ENCODE data around the gene TRIM54.
A peak's percentile ranks its signal among the peaks of the same experiment; 100 is the strongest.

The TRIM54 gene

DNA sequence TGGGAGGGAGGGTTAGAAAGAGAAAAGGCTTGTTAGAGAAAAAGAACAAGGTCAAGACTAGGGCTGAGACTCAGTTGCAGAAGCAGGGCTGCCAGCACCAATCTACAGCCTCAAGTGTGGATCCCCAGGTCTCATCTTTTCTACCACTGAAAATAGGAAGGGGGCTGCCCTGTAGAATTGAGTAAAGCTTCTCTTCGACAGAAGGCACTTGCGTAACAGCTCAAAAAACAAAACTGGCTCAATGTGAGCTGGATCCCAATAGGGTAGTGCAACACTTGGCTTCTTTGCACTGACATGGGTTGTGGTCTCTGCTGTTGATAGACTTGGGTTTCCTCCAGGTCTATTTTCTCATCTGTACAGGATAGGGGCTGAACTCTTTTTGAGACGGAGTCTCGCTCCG, 42.5 kb downstream of the TRIM54 start:
- Histone ChIP-seq H3K9me3 (ENCODE audit: control extremely low read depth in 1 of 5, control insufficient read depth in 4 of 5, insufficient read depth in 2 of 5, low read depth in 1 of 5, low read length in 4 of 5) (no peaks in the 10 kb centered on the region), H3K27ac (ENCODE audit: insufficient read depth in 1 of 2, low read depth in 1 of 2, low read length in 2 of 2, poor library complexity in 1 of 2, severe bottlenecking in 2 of 2) (no peak overlapping the region), H3K4me3 (ENCODE audit: control insufficient read depth in 1 of 7, extremely low read depth in 1 of 7, insufficient read depth in 4 of 7, low read depth in 2 of 7, low read length in 6 of 7) (no peak overlapping the region), H3K27me3 (replicated peaks in 2 of 5; ENCODE audit: control insufficient read depth in 4 of 5, insufficient read depth in 5 of 5, low read length in 4 of 5) (no peaks in the 10 kb centered on the region), H3K36me3 (ENCODE audit: control insufficient read depth in 4 of 4, insufficient read depth in 4 of 4, low read length in 3 of 4) (peaks cover 16 to 49% (median 30%) of the 10 kb centered on the region in 4 experiments), H3K4me1 (ENCODE audit: control extremely low read depth in 1 of 4, control insufficient read depth in 4 of 4, insufficient read depth in 4 of 4, low read length in 3 of 4) (peaks cover 9 to 22% (median 15%) of the 10 kb centered on the region in 4 experiments)
- no peak for DNase-seq
- POLR2A ChIA-PET = no interaction called here
- WGBS (ENCODE audit: insufficient coverage) = 96% methylated on average over 5 of the region's 5 CpGs
- CTCF ChIA-PET = interaction anchor here (0.9 to 5.4 kb wide), 5 partner anchors 19 to 76 kb away, joined by 3 to 28 read pairs (median 5); no protein-coding TSS in a partner anchor

- Histone ChIP-seq H3K27ac (ENCODE audit: insufficient read depth in 1 of 2, low read depth in 1 of 2, low read length in 2 of 2, poor library complexity in 1 of 2, severe bottlenecking in 2 of 2) (peak overlapping the region in 1 of 2 experiments; percentile 17), H3K4me1 (ENCODE audit: control extremely low read depth in 1 of 4, control insufficient read depth in 4 of 4, insufficient read depth in 4 of 4, low read length in 3 of 4) (no peaks in the 10 kb centered on the region), H3K9me3 (ENCODE audit: control extremely low read depth in 1 of 5, control insufficient read depth in 4 of 5, insufficient read depth in 2 of 5, low read depth in 1 of 5, low read length in 4 of 5) (no peaks in the 10 kb centered on the region), H3K4me3 (ENCODE audit: control insufficient read depth in 1 of 7, extremely low read depth in 1 of 7, insufficient read depth in 4 of 7, low read depth in 2 of 7, low read length in 6 of 7) (no peak overlapping the region), H3K36me3 (ENCODE audit: control insufficient read depth in 4 of 4, insufficient read depth in 4 of 4, low read length in 3 of 4) (peaks cover 33 to 81% (median 61%) of the 10 kb centered on the region in 4 experiments), H3K27me3 (replicated peaks in 2 of 5; ENCODE audit: control insufficient read depth in 4 of 5, insufficient read depth in 5 of 5, low read length in 4 of 5) (no peaks in the 10 kb centered on the region)
- DNase-seq = no peak
- ChIA-PET CTCF (interaction anchor here (1.4 kb wide), 1 partner anchor 9 kb away, joined by 5 read pairs; no protein-coding TSS in a partner anchor), POLR2A (no interaction called here)
- 100% methylated on average over 2 of the region's 3 CpGs for WGBS (ENCODE audit: insufficient coverage)
Observed at GRCh38 chr2:27335311-27335710, 53.1 kb downstream of the TRIM54 start.

GRCh38 chr2:27336173-27336572, 53.9 kb downstream of the TRIM54 start:
- ChIA-PET CTCF (interaction anchor here (1.0 to 1.4 kb wide), 3 partner anchors 8 to 33 kb away, joined by 4 to 5 read pairs (median 4); no protein-coding TSS in a partner anchor), POLR2A (no interaction called here)
- no peaks in the 10 kb centered on the region for H3K9me3 ChIP-seq (ENCODE audit: control extremely low read depth in 1 of 5, control insufficient read depth in 4 of 5, insufficient read depth in 2 of 5, low read depth in 1 of 5, low read length in 4 of 5)
- H3K36me3 ChIP-seq (ENCODE audit: control insufficient read depth in 4 of 4, insufficient read depth in 4 of 4, low read length in 3 of 4) = peaks cover 32 to 80% (median 59%) of the 10 kb centered on the region in 4 experiments
- WGBS (ENCODE audit: insufficient coverage) = 100% methylated on average over 7 of the region's 7 CpGs
- no peak for DNase-seq
- no peaks in the 10 kb centered on the region for H3K27me3 ChIP-seq (replicated peaks in 2 of 5; ENCODE audit: control insufficient read depth in 4 of 5, insufficient read depth in 5 of 5, low read length in 4 of 5)
- no peaks in the 10 kb centered on the region for H3K4me1 ChIP-seq (ENCODE audit: control extremely low read depth in 1 of 4, control insufficient read depth in 4 of 4, insufficient read depth in 4 of 4, low read length in 3 of 4)
- no peak overlapping the region for H3K27ac ChIP-seq (ENCODE audit: insufficient read depth in 1 of 2, low read depth in 1 of 2, low read length in 2 of 2, poor library complexity in 1 of 2, severe bottlenecking in 2 of 2)
- H3K4me3 ChIP-seq (ENCODE audit: control insufficient read depth in 1 of 7, extremely low read depth in 1 of 7, insufficient read depth in 4 of 7, low read depth in 2 of 7, low read length in 6 of 7) = no peak overlapping the region

DNA sequence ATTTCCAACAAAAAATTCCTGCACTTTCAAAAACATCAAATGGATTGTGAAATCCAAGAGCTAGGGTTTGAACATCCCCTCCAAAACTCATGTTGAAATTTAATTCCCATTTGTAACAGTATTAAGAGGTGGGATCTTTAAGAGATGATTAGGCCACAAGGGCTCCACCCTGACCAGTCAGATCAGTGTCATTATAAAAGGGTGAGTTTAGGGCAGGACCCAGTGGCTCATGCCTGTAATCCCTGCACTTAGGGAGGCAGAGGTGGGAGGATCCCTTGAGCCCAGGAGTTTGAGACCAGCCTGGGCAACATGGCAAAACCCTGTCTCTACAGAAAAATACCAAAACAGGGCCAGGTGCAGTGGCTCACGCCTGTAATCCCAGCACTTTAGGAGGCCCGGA, 65.4 kb downstream of the TRIM54 start:
- H3K27me3 ChIP-seq (replicated peaks in 2 of 5; ENCODE audit: control insufficient read depth in 4 of 5, insufficient read depth in 5 of 5, low read length in 4 of 5) = no peaks in the 10 kb centered on the region
- H3K9me3 ChIP-seq (ENCODE audit: control extremely low read depth in 1 of 5, control insufficient read depth in 4 of 5, insufficient read depth in 2 of 5, low read depth in 1 of 5, low read length in 4 of 5) = no peaks in the 10 kb centered on the region
- peaks cover 6 to 21% (median 12%) of the 10 kb centered on the region in 4 experiments for H3K36me3 ChIP-seq (ENCODE audit: control insufficient read depth in 4 of 4, insufficient read depth in 4 of 4, low read length in 3 of 4)
- WGBS (ENCODE audit: insufficient coverage) = no CpG with 5 or more reads among the region's 2 CpGs
- POLR2A ChIA-PET = no interaction called here
- no peaks in the 10 kb centered on the region for H3K4me1 ChIP-seq (ENCODE audit: control extremely low read depth in 1 of 4, control insufficient read depth in 4 of 4, insufficient read depth in 4 of 4, low read length in 3 of 4)
- no peak for DNase-seq
- H3K4me3 ChIP-seq (ENCODE audit: control insufficient read depth in 1 of 7, extremely low read depth in 1 of 7, insufficient read depth in 4 of 7, low read depth in 2 of 7, low read length in 6 of 7) = no peak overlapping the region
- no peak overlapping the region for H3K27ac ChIP-seq (ENCODE audit: insufficient read depth in 1 of 2, low read depth in 1 of 2, low read length in 2 of 2, poor library complexity in 1 of 2, severe bottlenecking in 2 of 2)
- CTCF ChIA-PET = interaction anchor here (1.0 kb wide), 1 partner anchor 11 kb away, joined by 3 read pairs; no protein-coding TSS in a partner anchor

DNA sequence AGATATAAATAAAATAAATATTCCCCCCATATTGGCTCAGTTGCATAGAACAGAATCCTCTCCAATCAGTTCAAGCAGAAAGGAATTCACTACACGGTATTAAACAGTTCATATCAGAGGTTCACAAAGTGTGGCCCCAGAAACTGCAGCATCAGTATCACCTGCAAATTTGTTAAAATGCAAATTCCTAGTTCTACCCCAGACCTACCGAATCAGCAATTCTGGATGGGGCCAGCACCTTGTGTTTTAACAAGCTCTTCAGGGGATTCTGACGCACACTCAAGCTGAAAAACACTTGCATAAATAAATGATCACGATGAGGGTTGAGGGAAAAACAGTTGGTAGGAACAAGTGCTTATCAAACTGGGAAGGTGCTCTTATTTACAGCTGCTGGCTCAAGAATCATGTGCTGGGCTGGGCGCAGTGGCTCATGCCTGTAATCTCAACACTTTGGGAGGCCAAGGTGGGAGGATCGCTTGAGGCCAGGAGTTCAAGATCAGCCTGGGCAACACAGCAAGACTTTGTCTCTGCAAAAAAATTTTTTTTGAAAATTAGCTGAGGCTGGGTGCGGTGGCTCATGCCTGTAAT, 68.0 kb downstream of the TRIM54 start:
- Histone ChIP-seq H3K9me3 (ENCODE audit: control extremely low read depth in 1 of 5, control insufficient read depth in 4 of 5, insufficient read depth in 2 of 5, low read depth in 1 of 5, low read length in 4 of 5) (no peaks in the 10 kb centered on the region), H3K4me3 (ENCODE audit: control insufficient read depth in 1 of 7, extremely low read depth in 1 of 7, insufficient read depth in 4 of 7, low read depth in 2 of 7, low read length in 6 of 7) (no peak overlapping the region), H3K27ac (ENCODE audit: insufficient read depth in 1 of 2, low read depth in 1 of 2, low read length in 2 of 2, poor library complexity in 1 of 2, severe bottlenecking in 2 of 2) (no peak overlapping the region), H3K27me3 (replicated peaks in 2 of 5; ENCODE audit: control insufficient read depth in 4 of 5, insufficient read depth in 5 of 5, low read length in 4 of 5) (no peaks in the 10 kb centered on the region), H3K4me1 (ENCODE audit: control extremely low read depth in 1 of 4, control insufficient read depth in 4 of 4, insufficient read depth in 4 of 4, low read length in 3 of 4) (peaks cover 3 to 14% (median 6%) of the 10 kb centered on the region in 4 experiments), H3K36me3 (ENCODE audit: control insufficient read depth in 4 of 4, insufficient read depth in 4 of 4, low read length in 3 of 4) (peaks cover 3 to 9% (median 5%) of the 10 kb centered on the region in 4 experiments)
- DNase-seq = no peak
- CTCF ChIA-PET = interaction anchor here (1.4 kb wide), 1 partner anchor 12 kb away, joined by 7 read pairs; no protein-coding TSS in a partner anchor
- POLR2A ChIA-PET = interaction anchor here (1.3 kb wide), 1 partner anchor 27 kb away, joined by 5 read pairs; the partner anchor contains the start of gene MPV17
- WGBS (ENCODE audit: insufficient coverage) = 98% methylated on average over 6 of the region's 7 CpGs

DNA sequence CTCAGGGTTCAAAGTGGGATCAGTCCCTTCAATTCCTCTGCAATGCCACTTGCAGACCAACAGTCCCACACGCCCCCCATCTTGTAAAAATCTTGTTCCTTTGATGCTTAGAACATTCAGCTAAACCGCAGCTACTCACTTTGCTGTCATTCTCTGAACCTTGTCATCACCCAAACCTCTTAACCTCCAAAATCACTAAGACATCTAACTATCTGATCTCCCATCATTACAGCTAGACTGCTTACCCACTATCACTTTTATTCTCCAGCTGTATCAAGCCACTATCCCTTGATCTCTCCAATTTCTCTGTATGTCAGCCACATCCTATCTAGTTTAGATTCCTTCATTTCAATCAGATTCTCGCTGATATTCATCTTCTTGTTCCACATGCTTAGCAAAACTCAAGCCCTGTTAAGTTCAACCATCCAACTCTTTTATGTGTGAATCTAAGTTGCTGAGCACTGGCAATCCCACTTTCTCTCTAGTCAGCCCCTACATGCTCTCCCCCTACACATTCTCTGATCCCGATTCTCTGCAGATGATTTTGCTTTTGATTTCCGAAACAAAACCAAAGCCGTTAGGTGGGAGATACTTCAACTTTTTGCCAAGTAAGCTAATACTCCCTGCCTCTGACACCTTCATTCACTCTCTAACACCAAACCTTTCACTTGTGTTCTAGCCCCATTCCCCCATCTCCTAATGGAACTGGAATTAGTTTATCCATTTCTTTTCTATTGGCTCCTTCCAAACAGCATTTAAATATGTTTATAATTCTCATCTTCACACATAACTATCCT, 69.8 kb downstream of the TRIM54 start:
- no peaks in the 10 kb centered on the region for H3K27me3 ChIP-seq (replicated peaks in 2 of 5; ENCODE audit: control insufficient read depth in 4 of 5, insufficient read depth in 5 of 5, low read length in 4 of 5)
- H3K36me3 ChIP-seq (ENCODE audit: control insufficient read depth in 4 of 4, insufficient read depth in 4 of 4, low read length in 3 of 4) = peaks cover 3 to 7% (median 5%) of the 10 kb centered on the region in 4 experiments
- H3K4me1 ChIP-seq (ENCODE audit: control extremely low read depth in 1 of 4, control insufficient read depth in 4 of 4, insufficient read depth in 4 of 4, low read length in 3 of 4) = peaks cover 8 to 22% (median 14%) of the 10 kb centered on the region in 4 experiments
- no peak overlapping the region for H3K4me3 ChIP-seq (ENCODE audit: control insufficient read depth in 1 of 7, extremely low read depth in 1 of 7, insufficient read depth in 4 of 7, low read depth in 2 of 7, low read length in 6 of 7)
- ChIA-PET POLR2A (no interaction called here), CTCF (interaction anchor here (1.0 to 2.7 kb wide), 6 partner anchors 8 to 80 kb away, joined by 3 to 17 read pairs (median 4); no protein-coding TSS in a partner anchor)
- H3K27ac ChIP-seq (ENCODE audit: insufficient read depth in 1 of 2, low read depth in 1 of 2, low read length in 2 of 2, poor library complexity in 1 of 2, severe bottlenecking in 2 of 2) = no peak overlapping the region
- no peak for DNase-seq
- 97% methylated on average over 6 of the region's 6 CpGs for WGBS (ENCODE audit: insufficient coverage)
- H3K9me3 ChIP-seq (ENCODE audit: control extremely low read depth in 1 of 5, control insufficient read depth in 4 of 5, insufficient read depth in 2 of 5, low read depth in 1 of 5, low read length in 4 of 5) = no peaks in the 10 kb centered on the region

Measured in common myeloid progenitor, CD34-positive (primary cell).